Neural cell (in vitro differentiated cells): ENCODE results near the gene MTHFD1. TPM values are rescaled to one million over a fixed set of nuclear protein-coding genes. Genes with fewer than 3 reads are reported as not detected.

Source experiments
- H2AFZ ChIP-seq: fragments of 200-600, 300-800 bp; sonication (generic), shearing (Covaris generic); 2 replicates; pipeline ENCODE4 v1.6.0; 2014; ENCODE audit warnings: low read depth, mild to moderate bottlenecking, antibody characterized with exemption, low read length, moderate library complexity
- H3F3A ChIP-seq: fragments of 200-600 bp; shearing (Covaris generic); 2 replicates; pipeline ENCODE4 v1.6.1; 2016; ENCODE audit warnings: mild to moderate bottlenecking, moderate library complexity, mixed read lengths, antibody characterized with exemption, low read length; ENCODE audit not compliant: insufficient read depth, poor library complexity, severe bottlenecking
- H3K27ac ChIP-seq: fragments of 200-600, 300-800 bp; sonication (generic), shearing (Covaris generic); 2 replicates; pipeline ENCODE4 v1.5.1; 2014; ENCODE audit warnings: mild to moderate bottlenecking, low read length, moderate library complexity
- H3K27me3 ChIP-seq: fragments of 300-800, 200-600 bp; sonication (generic), shearing (Covaris generic); 2 replicates; pipeline ENCODE4 v1.6.0; 2014; ENCODE audit warnings: mild to moderate bottlenecking, low read depth, low read length, moderate library complexity; ENCODE audit not compliant: insufficient read depth
- H3K36me3 ChIP-seq: fragments of 300-800, 200-600 bp; sonication (generic), shearing (Covaris generic); 2 replicates; pipeline ENCODE4 v1.5.1; 2014; ENCODE audit warnings: mild to moderate bottlenecking, antibody characterized with exemption, low read length, moderate library complexity; ENCODE audit not compliant: insufficient read depth
- H3K4me2 ChIP-seq: fragments of 300-800, 200-600 bp; sonication (generic), shearing (Covaris generic); 2 replicates; pipeline ENCODE4 v1.6.0; 2014; ENCODE audit warnings: mild to moderate bottlenecking, low read length
- H3K4me3 ChIP-seq: fragments of 300-800, 200-600 bp; sonication (generic), shearing (Covaris generic); 2 replicates; pipeline ENCODE4 v1.5.1; 2014; ENCODE audit warnings: mild to moderate bottlenecking, low read length, moderate library complexity
- H3K79me2 ChIP-seq: fragments of 200-600 bp; shearing (Covaris generic); replicated peaks from 2 replicates; pipeline ENCODE4 v1.6.0; 2014; ENCODE audit warnings: mild to moderate bottlenecking, low read length, moderate library complexity; ENCODE audit not compliant: insufficient read depth
- H3K9ac ChIP-seq: fragments of 300-800, 200-600 bp; sonication (generic), shearing (Covaris generic); 2 replicates; pipeline ENCODE4 v1.6.1; 2016; ENCODE audit warnings: mild to moderate bottlenecking, low read length, mixed read lengths
- H3K9me2 ChIP-seq: fragments of 200-600 bp; shearing (Covaris generic); 2 replicates; pipeline ENCODE4 v1.6.1; 2016; ENCODE audit warnings: mild to moderate bottlenecking, low read length, mixed read lengths; ENCODE audit not compliant: insufficient read depth
- H3K9me3 ChIP-seq: fragments of 200-600, 300-800 bp; sonication (generic), shearing (Covaris generic); 2 replicates; pipeline ENCODE4 v1.6.1; 2016; ENCODE audit warnings: mild to moderate bottlenecking, mixed run types, low read length, moderate library complexity, mixed read lengths
- H4K20me1 ChIP-seq: fragments of 200-600 bp; shearing (Covaris generic); 2 replicates; pipeline ENCODE4 v1.6.1; 2016; ENCODE audit warnings: mild to moderate bottlenecking, mixed run types; ENCODE audit not compliant: insufficient read depth
- EP300 ChIP-seq: fragments of 450-650 bp; conservative IDR thresholded peaks from 2 replicates; pipeline ENCODE4 v1.6.1; 2014; ENCODE audit warnings: antibody characterized with exemption, mild to moderate bottlenecking, moderate library complexity; ENCODE audit not compliant: poor library complexity, severe bottlenecking
- EZH2 ChIP-seq: fragments of 200-600, 300-800 bp; shearing (Covaris generic), sonication (generic); IDR thresholded peaks from 2 replicates; pipeline ENCODE4 v1.6.1; 2014; ENCODE audit warnings: antibody characterized with exemption, low read length, borderline replicate concordance, mild to moderate bottlenecking; ENCODE audit not compliant: insufficient read depth, poor library complexity, severe bottlenecking
- MXI1 ChIP-seq: fragments of 450-650 bp; conservative IDR thresholded peaks from 2 replicates; pipeline ENCODE4 v1.6.1; 2014; ENCODE audit warnings: antibody characterized with exemption, mild to moderate bottlenecking; ENCODE audit not compliant: poor library complexity, severe bottlenecking
- RAD21 ChIP-seq: fragments of 450-650 bp; conservative IDR thresholded peaks from 2 replicates; pipeline ENCODE4 v1.6.1; 2014; ENCODE audit warnings: antibody characterized with exemption, mild to moderate bottlenecking, moderate library complexity
- REST ChIP-seq: IDR thresholded peaks from 2 replicates; pipeline ENCODE4 v1.6.1; 2012; ENCODE audit warnings: borderline replicate concordance
- SMC3 ChIP-seq: fragments of 450-650 bp; conservative IDR thresholded peaks from 2 replicates; pipeline ENCODE4 v1.6.1; 2014; ENCODE audit warnings: antibody characterized with exemption, mild to moderate bottlenecking, moderate library complexity; ENCODE audit not compliant: poor library complexity
- polyA plus RNA-seq: library from polyadenylated mRNA; depleted of rRNA; stranded (reverse); fragments of >200 nt; gene quantifications from 2 replicates; pipeline ENCODE4 v1.2.3, GENCODE V29; 2014
- TF ChIP-seq, protein P1 (sequence below): fragments of 450-650 bp; IDR thresholded peaks from 2 replicates; pipeline ENCODE4 v1.5.1; 2014; ENCODE audit warnings: antibody characterized with exemption, mild to moderate bottlenecking, moderate library complexity; ENCODE audit not compliant: poor library complexity, severe bottlenecking

MTHFD1 gene
- polyA plus RNA-seq, 1 donor from 2014 or later = 5.4 TPM

DNA sequence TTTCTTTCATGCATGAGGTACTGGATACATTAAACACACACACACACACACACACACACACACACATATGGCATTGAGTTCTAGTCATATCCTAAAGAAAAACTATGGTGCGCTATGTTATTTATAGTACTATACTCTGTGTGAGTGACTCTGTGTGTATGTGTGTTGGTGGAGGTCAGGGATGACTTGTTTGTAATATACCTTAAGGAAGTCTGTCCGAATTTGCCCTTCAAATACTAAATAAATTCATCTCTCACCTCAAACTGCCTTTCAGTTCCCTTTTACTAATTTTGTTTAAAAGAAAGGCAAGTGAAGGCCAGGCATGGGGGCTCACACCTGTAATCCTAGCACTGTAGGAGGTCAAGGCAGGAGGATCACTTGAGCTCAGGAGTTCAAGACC is 75.0 kb downstream of the MTHFD1 start:
- no peaks in the 10 kb centered on the region for H4K20me1 ChIP-seq
- H3K27me3 ChIP-seq = no peaks in the 10 kb centered on the region

DNA sequence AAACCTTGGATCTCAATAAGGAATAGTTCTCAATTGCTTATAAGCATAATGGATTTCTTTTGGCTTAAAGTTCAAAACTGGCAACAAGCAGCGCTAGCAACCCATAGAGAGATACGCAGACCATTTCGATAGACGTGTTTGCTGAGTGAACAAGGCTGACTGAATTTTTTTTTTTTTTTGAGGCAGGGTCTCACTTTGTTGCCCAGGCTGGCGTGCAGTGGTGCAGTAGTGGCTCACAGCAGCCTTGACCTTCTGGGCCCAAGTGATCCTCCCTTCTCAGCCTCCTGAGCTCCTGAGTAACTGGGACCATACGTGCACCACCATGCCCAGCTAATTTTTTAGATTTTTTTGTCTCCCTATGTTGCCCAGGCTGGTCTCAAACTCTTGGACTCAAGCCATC is 75.7 kb downstream of the MTHFD1 start:
- no peaks in the 10 kb centered on the region for H3F3A ChIP-seq
- no peak overlapping the region for H3K4me3 ChIP-seq
- H3K9me3 ChIP-seq = no peaks in the 10 kb centered on the region
- no peak overlapping the region for H2AFZ ChIP-seq
- H3K36me3 ChIP-seq = no peaks in the 10 kb centered on the region
- no peak overlapping the region for H3K4me2 ChIP-seq
- no peaks in the 10 kb centered on the region for H3K9me2 ChIP-seq
- H4K20me1 ChIP-seq = no peaks in the 10 kb centered on the region
- no peak overlapping the region for H3K27ac ChIP-seq
- no peak overlapping the region for H3K9ac ChIP-seq
- TF ChIP-seq MXI1 = no peak
- no peak for TF ChIP-seq EP300
- TF ChIP-seq REST = no peak
- no peak for TF ChIP-seq SMC3
- no peak for TF ChIP-seq EZH2
- TF ChIP-seq RAD21 = no peak
- TF ChIP-seq, protein P1, sequence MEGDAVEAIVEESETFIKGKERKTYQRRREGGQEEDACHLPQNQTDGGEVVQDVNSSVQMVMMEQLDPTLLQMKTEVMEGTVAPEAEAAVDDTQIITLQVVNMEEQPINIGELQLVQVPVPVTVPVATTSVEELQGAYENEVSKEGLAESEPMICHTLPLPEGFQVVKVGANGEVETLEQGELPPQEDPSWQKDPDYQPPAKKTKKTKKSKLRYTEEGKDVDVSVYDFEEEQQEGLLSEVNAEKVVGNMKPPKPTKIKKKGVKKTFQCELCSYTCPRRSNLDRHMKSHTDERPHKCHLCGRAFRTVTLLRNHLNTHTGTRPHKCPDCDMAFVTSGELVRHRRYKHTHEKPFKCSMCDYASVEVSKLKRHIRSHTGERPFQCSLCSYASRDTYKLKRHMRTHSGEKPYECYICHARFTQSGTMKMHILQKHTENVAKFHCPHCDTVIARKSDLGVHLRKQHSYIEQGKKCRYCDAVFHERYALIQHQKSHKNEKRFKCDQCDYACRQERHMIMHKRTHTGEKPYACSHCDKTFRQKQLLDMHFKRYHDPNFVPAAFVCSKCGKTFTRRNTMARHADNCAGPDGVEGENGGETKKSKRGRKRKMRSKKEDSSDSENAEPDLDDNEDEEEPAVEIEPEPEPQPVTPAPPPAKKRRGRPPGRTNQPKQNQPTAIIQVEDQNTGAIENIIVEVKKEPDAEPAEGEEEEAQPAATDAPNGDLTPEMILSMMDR = no peak
- no peaks in the 10 kb centered on the region for H3K79me2 ChIP-seq
- no peaks in the 10 kb centered on the region for H3K27me3 ChIP-seq

More for the DNA sequence above, 75.0 kb downstream of the MTHFD1 start:
- no peaks in the 10 kb centered on the region for H3K9me3 ChIP-seq
- H3K9ac ChIP-seq = no peak overlapping the region
- no peak for TF ChIP-seq EZH2
- TF ChIP-seq EP300 = no peak
- TF ChIP-seq, protein P1 = no peak
- TF ChIP-seq SMC3 = no peak
- TF ChIP-seq REST = no peak
- no peak for TF ChIP-seq RAD21
- H3K79me2 ChIP-seq = no peaks in the 10 kb centered on the region
- no peaks in the 10 kb centered on the region for H3K36me3 ChIP-seq
- no peak overlapping the region for H3K4me2 ChIP-seq
- no peak overlapping the region for H3K4me3 ChIP-seq
- no peak overlapping the region for H2AFZ ChIP-seq
- no peak overlapping the region for H3K27ac ChIP-seq
- no peaks in the 10 kb centered on the region for H3F3A ChIP-seq
- no peaks in the 10 kb centered on the region for H3K9me2 ChIP-seq
